Kidney glomerular epithelial cell (primary cell): ENCODE results near the gene SPCS1.

Experiments
- DNase-seq: peaks from one replicate; lab custom pipeline; 2025; lab: John Stamatoyannopoulos, UW

Gene SPCS1

DNA sequence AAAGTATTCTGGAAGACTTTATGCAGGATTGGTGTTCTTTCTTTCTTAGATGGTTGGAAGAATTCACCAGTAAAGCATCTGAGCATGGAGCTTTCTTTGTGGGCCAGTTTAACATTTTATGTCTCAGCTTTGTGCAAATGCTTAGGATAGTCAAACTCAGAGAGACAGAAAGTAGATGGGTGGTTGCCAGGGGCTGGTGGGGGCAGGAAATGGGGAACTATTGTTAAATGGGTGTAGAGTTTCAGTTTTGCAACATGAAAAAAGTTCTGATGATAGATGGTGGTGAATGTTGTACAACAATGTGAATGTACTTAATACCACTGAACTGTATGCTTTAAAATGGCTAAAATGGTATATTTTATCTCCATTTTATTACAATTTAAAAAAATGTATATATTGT lies 24.8 kb downstream of the SPCS1 start:
- no peak for DNase-seq

DNA sequence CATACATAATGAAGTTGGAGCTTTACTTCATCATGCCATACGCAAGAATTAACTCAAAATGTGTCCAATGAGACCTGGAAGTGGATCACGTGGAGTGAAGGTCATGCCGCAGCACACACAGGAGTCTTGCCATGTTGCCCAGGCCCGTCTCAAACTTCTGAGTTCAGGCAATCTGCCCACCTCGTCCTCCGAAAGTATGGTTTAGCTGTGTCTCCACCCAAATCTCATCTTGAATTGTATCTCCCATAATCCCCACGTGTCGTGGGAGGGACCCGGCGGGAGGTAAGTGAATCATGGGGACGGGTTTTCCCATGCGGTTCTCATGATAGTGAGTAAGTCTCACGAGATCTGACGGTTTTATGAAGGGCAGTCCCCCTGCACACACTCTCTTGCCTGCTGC lies 25.7 kb downstream of the SPCS1 start:
- no peak for DNase-seq

DNA sequence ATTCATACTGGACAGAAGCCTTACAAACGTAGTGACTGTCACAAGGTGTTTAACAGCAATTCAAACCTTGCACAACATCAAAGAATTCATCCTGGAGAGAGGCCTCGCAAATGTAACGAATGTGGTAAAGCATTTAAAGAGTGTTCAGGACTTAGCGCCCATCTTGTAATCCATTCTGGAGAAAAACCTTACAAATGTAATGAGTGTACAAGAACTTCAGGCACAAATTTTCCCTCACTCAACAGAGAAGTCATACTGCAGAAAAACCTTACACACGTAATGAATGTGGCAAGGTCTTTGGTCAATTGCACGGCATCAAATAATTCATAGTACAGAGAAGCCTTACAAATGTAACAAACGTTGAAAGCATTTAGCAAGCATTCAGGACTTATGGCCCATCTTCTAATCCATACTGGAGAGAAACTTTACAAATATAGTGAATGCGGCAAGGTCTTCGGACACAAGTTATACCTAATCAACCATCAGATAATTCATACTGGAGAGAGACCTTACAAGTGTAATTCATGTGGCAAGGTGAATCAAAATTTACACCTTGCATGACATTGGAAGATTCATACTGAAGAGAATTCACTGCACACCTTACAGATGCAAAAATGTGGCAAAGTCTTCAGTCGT lies 27.5 kb downstream of the SPCS1 start:
- DNase-seq = no peak

DNA sequence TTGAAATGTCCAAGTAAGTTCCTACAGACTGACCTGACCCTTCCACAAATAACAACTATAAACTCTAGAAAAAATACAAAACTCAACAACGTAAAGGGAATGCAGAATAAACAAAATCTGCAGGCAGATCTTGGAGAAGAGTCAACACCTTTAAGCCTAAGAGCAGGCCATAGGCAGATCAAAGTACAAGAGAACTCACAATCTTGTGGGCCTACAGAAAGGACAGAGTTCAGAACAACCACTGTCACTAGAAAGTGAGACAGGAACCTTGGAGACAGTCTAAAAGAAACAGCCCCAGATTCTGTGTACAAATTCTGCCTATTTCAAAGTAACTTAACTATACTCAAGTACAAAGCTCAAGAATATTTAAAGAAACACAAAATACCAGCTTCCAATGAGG lies 33.8 kb downstream of the SPCS1 start:
- no peak for DNase-seq

DNA sequence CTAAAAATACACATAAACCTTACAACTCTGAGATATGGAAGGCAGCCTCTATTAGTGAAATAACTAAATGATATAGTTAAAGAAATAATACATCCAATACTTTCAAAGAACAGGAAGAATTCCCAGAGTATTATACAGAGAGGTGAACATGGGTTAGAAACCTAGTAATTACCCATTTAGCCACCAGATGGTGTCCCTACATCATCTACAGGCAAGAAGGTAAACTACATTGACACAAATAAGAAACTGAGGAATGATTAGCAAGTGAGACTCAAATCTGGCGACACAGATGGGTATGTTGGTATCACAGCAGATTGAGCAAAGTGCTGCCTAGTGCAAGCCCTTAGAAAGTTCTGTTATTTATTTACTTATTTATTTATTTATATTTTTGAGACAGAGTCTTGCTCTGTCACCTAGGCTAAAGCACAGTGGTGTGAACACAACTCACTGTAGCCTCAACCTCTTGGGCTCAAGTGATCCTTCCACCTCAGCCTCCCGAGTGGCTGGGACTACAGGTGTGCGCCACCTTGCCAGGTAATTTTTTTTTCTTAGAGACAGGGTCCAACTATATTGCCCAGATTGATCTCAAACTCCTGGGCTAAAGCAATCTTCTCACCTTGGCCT lies 36.6 kb downstream of the SPCS1 start:
- peak; percentile 12 for DNase-seq

DNA sequence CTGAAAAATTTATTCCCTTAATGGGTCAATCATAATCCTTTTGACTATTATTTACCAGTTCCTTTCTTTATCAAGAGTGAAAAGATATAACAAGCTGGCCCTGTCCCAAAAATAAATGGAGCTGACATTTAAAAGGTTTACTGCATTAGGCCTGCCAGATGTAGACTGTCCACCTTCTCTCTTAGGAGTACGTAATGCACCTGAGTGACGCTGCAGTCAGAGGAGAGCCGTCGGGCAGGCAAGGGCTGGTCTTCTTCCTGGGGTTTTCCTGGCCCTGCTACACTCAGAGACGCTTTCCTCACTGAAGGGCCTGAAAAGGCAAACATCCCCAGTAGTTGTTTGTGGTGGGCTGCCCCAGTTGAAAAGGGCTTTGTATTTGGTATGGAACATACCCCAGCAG lies 37.2 kb downstream of the SPCS1 start:
- DNase-seq = no peak

DNA sequence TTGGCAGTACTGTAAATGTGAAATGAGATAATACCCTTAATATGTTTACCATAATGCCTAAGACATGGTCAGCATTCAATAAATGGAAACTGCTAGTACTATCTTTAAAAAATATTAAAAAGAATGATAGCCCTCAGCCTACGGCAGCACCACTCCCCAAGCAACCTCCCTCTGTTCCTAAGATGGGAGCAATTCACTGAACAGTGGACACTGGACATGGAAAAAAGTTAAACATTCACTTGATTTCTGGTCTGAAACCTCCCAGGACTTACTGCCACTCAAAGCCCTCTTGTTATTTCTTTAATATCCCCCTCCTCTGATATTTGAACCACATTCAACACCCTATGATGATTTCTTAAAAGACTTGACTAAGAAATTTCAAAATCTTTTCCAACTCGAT lies 37.8 kb downstream of the SPCS1 start:
- no peak for DNase-seq

DNA sequence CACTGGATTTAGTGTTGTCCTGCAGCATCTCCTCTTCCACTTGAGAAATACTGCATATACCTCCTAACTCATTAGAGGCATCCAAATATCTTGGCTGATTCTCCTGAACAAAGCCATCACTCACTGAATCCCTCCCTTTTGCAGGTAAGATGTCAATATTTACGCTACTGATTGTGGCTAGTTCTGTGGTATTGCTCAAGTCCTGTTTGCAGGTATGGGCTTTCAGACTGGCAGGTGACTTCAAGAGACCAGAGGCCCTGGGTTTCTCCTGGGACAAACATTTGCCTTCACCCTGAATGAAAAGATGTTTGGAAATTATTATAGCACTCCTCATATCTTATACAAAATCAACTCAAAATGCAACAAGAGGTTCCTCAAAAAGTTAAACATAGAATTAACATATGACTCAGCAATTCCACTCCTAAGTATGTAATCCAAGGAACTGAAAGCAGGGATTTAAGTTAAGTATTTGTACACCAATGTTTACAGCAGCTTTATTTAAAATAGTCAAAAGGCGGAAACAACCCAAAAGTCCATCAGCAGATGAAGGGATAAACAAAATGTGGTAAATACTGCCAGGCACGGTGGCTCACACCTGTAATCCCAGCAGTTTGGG lies 46.2 kb downstream of the SPCS1 start:
- DNase-seq = no peak

DNA sequence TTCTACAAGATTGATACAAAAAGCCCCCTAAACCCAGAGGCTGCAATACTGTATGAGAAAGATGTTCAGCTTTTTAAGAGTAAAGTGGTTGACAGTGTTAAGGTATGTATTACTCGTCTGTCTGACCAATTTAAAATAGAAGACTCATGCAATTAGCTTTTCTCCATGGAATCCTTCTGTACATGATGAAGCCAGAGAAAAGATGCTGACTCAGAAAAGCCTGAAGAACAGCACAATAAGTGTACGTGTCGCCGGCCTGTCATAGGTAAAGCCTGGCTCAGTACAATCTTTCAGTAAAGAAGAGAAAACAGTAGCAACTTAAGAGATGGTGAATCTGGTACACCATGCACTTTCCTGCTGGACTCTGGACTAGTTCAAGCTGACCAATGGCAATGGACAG lies 48.5 kb downstream of the SPCS1 start:
- no peak for DNase-seq

DNA sequence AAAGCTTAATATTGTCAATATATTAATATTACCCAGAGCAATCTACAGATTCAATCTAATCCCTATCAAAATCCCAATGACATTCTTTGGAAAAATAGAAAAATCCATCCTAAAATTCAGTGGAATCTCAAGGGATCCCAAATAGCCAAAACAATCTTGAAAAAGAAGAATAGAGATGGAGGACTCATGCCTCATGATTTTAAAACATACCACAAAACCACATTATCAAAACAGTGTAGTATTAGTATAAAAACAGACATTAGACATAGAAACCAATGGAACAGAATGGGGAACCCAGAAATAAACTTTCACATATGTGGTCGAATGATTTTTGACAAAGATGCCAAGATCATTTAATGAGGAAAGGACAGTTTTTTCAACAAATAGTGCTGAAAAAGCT lies 50.2 kb downstream of the SPCS1 start:
- DNase-seq = no peak
